GM19023 (cell line): ENCODE data around the gene SNUPN.
"Not testable (repeated sequence)": the region's sequence is repeated elsewhere in the genome, so short reads cannot be mapped to it uniquely, and the experiment has no call there.

Source experiments
- ATAC-seq: cut with Tn5 transposase; IDR thresholded peaks from one replicate; pipeline ENCODE4 v1.9.1; 2021; ENCODE audit warnings: mild to moderate bottlenecking, moderate library complexity; ENCODE audit not compliant: unreplicated experiment

Gene SNUPN

GRCh38 chr15:75584121-75584520 is 41.4 kb downstream of the SNUPN start:
- ATAC-seq: no peak

- no peak for ATAC-seq
Measured at GRCh38 chr15:75583701-75584100, 41.8 kb downstream of the SNUPN start.

GRCh38 chr15:75582943-75583342 is 42.6 kb downstream of the SNUPN start:
- ATAC-seq: not testable (repeated sequence)

- ATAC-seq: peak; percentile 54
Measured at GRCh38 chr15:75578948-75579920, 46.3 kb downstream of the SNUPN start, which contains the start of gene PTPN9. PTPN9 (minus strand) TSS chr15:75579315; CDS start chr15:75578776, 539 bp downstream.

GRCh38 chr15:75578173-75578947 is 47.2 kb downstream of the SNUPN start:
- ATAC-seq: peak; percentile 40

- no peak for ATAC-seq
Measured at GRCh38 chr15:75577401-75578172, 47.9 kb downstream of the SNUPN start.

- no peak for ATAC-seq
Measured at GRCh38 chr15:75573648-75574384, 51.7 kb downstream of the SNUPN start.

GRCh38 chr15:75570126-75570845 is 55.2 kb downstream of the SNUPN start:
- no peak for ATAC-seq

GRCh38 chr15:75565062-75565970 is 60.2 kb downstream of the SNUPN start:
- no peak for ATAC-seq

GRCh38 chr15:75561888-75562287 is 63.6 kb downstream of the SNUPN start:
- no peak for ATAC-seq

GRCh38 chr15:75559360-75559759 is 66.2 kb downstream of the SNUPN start:
- ATAC-seq: not testable (repeated sequence)

GRCh38 chr15:75558955-75559354 is 66.6 kb downstream of the SNUPN start:
- not testable (repeated sequence) for ATAC-seq

- no peak for ATAC-seq
Measured at GRCh38 chr15:75554717-75555116, 70.8 kb downstream of the SNUPN start.

- no peak for ATAC-seq
Measured at GRCh38 chr15:75553659-75554058, 71.9 kb downstream of the SNUPN start.

- no peak for ATAC-seq
Measured at GRCh38 chr15:75551091-75551490, 74.4 kb downstream of the SNUPN start.
